GM18511 (cell line): ENCODE data around the gene GUCY2C.
A peak's percentile ranks its signal among the peaks of the same experiment; 100 is the strongest.
"Not testable (repeated sequence)": the region's sequence is repeated elsewhere in the genome, so short reads cannot be mapped to it uniquely, and the experiment has no call there.

Experiments used
- ATAC-seq: cut with Tn5 transposase; IDR thresholded peaks from one replicate; pipeline ENCODE4 v1.9.1; 2021; ENCODE audit warnings: mild to moderate bottlenecking, moderate library complexity; ENCODE audit not compliant: unreplicated experiment

GUCY2C gene

DNA sequence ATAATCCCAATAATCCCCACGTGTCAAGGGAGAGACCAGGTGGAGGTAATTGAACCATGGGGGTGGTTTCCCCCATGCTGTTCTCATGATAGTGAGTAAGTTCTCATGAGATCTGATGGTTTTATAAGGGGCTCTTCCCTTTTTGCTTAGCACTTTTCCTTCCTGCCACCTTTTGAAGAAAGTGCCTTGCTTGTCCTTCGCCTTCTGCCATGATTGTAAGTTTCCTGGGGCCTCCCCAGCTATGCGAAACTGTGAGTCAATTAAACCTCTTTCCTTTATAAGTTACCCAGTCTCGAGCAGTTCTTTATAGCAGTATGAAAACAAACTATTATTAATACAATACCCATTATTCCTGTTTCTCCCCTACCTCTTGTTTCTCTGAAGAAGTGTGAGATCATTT, 14.2 kb downstream of the GUCY2C start:
- not testable (repeated sequence) for ATAC-seq

GRCh38 chr12:14681625-14682024, 14.8 kb downstream of the GUCY2C start:
- ATAC-seq: no peak

DNA sequence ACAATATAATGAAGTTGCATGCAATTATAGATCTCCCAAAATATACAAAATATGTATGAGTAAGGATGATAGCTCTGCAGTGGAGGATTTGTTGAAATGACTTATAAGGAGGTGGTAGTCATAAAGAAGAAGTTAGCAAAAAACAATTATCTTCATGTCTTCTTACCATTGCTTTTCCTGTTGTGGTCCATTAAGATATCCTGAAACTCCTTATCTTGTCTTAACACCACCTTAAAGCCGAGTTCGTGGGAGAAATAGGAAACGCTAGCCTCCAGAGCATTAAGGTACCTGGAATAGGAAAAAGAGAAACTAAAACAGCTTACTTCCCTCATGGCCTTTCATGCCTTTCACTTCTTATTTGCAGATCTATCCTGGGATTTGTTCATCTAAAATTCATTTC, 15.2 kb downstream of the GUCY2C start:
- ATAC-seq: no peak

GRCh38 chr12:14678547-14679150, 17.8 kb downstream of the GUCY2C start:
- no peak for ATAC-seq

- ATAC-seq: no peak
Observed at GRCh38 chr12:14668591-14668990, 27.8 kb downstream of the GUCY2C start.

DNA sequence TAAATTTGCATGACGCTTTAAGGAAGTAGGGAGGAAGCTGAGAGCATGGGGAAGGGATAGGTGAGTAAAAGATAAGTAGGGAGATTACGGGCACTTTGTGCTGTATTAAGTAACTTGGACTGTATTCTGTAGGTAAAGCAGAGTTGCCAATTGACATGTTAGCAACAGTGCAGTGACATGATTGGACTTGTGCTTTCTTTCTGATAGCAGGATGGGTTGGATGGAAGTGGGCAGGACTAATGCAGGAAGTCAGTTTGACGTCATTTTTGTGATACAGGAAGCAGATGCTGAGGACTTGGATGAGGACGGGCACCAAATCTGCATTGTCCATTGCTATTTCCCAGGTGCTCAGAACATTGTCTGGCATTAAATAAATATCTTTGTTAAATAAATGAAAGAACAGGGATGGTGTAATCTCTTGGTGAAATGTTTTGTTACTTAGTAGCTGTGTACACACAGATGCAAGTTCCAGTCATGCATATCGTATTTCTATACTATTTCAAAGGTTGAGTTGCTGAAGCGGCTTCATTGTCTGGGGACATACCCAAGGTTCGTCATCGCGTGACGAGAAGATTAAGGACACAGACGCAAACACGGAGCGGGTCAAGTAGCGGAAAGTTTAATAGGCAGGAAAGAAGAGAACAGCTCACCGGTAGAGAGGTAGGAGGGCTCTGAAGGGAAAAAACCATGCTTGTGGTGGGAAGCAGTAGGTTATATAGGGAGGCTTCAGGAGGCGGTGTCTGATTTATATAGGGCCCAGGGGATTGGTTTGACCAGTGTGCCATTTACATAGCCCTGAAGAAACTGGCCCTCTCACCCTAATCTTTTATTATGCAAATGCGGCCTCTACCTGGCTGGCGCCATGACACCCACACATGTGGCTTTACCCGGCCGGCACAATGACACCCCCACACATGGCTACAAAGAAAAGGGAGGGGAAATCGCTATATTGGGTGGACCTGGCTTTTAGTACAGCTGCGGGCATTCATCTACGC, 30.7 kb downstream of the GUCY2C start:
- ATAC-seq: no peak

GRCh38 chr12:14664434-14665023, 31.9 kb downstream of the GUCY2C start:
- peak; percentile 57 for ATAC-seq

- ATAC-seq: no peak
Observed at GRCh38 chr12:14663002-14663401, 33.4 kb downstream of the GUCY2C start.

DNA sequence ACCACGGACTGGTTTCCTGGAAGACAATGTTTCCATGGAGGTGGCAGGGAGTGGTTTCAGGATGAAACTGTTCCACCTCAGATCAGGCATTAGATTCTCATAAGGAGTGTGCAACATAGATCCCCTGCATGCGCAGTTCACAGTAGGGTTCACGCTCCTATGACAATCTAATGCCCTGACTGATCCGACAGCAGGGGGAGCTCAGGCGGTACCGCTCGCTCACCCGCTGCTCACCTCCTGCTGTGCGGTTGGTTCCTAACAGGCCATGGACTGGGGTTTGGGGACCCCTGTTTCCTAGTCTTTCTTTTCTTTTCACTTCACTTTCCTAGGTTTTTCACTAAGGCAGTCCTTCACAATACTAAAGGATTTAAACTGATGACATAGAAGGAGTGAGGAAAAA, 39.6 kb downstream of the GUCY2C start:
- ATAC-seq: no peak

DNA sequence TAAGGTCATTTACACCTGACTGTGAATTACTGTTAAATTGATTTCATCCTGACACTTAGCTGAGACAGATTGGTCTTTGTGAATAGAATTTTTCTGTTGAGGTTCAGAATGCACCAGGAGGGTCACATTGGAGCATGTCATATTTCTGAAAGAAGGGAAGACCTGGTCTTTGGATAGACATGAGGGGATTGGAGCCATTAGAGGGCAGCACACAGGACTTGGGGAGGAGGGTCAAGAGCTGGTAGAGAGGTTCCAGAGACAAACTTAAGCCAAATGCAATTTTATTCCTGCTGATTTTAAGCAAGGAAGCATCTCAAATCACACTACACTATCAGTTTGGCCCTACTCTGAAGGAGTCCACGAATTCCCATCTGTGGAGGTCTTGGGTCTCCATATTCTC, 41.1 kb downstream of the GUCY2C start:
- no peak for ATAC-seq

- ATAC-seq: no peak
Observed at GRCh38 chr12:14654842-14655241, 41.6 kb downstream of the GUCY2C start.

- ATAC-seq: no peak
Observed at GRCh38 chr12:14654416-14654815, 42.0 kb downstream of the GUCY2C start.

DNA sequence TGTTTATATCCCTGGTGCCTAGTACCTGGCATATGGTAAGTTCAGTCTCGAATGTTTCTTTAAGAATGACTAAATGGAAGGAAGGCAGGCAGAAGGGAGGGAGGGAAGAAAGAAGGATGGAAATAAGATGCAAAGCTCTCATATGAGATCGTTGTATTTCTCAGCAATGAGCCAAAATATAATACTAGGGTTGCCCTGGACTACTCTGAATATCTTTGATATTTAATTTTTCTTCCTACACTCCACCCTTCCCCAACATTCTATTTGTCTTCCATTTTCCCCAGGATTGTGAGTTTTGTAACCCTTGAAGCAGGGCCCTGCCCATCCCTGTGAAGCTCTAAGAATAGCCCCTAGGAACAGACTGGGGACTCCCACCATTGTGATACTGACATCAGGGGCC, 43.9 kb downstream of the GUCY2C start:
- ATAC-seq: no peak

DNA sequence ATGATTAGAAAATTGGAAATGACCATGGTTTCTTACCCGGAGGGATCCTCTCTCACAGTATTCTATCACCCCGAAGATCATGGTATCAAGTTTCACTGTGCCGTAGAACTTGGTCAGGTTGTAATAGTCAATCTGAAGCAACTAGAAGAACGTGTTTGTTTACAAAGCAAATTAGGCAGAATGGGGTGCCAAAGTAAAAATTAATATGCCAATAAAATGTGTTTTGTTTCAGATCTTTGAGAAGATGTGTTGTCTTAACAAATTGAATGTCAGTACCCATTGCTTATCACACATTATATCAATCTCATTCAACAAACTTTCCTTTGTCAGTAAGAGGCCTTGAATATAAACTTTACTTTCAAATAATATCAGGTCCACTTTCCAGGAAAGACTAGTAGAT, 45.0 kb downstream of the GUCY2C start:
- no peak for ATAC-seq

GRCh38 chr12:14650789-14651188, 45.6 kb downstream of the GUCY2C start:
- no peak for ATAC-seq

- no peak for ATAC-seq
Observed at GRCh38 chr12:14647028-14647750, 49.2 kb downstream of the GUCY2C start.

DNA sequence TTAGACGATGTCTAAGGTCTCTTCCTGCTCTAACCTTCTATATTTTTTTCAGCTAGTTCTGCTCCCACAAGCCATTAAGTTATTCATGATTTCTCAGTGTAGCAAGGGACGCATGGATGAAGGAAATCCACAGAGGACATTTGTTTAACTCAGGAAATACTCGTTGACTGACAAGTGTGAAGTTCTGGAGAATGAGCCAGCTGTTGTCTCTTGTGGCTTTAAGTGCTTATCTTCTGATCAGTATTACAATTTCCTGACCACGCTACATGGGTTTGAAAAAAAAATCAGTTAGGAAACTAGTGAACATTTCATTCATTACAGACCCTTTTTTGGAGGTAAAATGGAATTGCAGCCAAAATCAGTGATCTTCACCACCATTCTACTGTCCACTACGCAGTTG, 53.1 kb downstream of the GUCY2C start:
- ATAC-seq: no peak

- ATAC-seq: no peak
Observed at GRCh38 chr12:14638066-14638465, 58.3 kb downstream of the GUCY2C start.

DNA sequence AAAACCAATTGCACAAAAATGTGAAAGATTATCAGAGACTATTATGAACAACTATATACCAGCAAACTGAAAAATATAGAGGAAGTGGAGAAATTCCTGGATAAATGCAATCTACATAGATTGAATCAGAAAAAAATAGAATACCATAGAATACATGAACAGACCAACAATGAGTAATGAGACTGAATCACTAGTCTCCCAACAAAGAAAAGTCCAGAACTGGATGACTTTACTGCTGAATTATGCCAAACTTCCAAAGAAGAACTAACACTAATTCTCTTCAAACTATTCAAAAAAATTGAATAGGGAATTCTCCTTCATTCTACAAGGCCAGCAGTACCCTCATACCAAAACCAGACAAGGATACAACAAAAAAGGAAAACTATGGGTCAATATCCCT, 60.6 kb downstream of the GUCY2C start:
- no peak for ATAC-seq

- no peak for ATAC-seq
Observed at GRCh38 chr12:14630793-14631192, 65.6 kb downstream of the GUCY2C start.
